WTC11 (cell line): Measurements from ENCODE around the gene ZNF521. TPM values are rescaled to one million over a fixed set of nuclear protein-coding genes. Genes with fewer than 3 reads are reported as not detected.

ENCODE experiments used
- ATAC-seq: fragments of 200-7000 bp; cut with Tn5 transposase; 2 replicates; pipeline ENCODE4 v1.10.0; 2021; ENCODE audit warnings: mild to moderate bottlenecking, moderate library complexity
- CTCF ChIA-PET: fragments of 300-600 bp; sonication (Branson Sonifier 250); formaldehyde crosslinking; loops from one replicate; lab custom pipeline; 2021; ENCODE audit warnings: antibody characterized with exemption; lab: Charles Lee
- POLR2A ChIA-PET: fragments of 350-600 bp; sonication (Branson Sonifier 250); formaldehyde crosslinking; loops from one replicate; lab custom pipeline; 2021; ENCODE audit warnings: antibody characterized with exemption; lab: Charles Lee
- DNase-seq: peaks from one replicate; pipeline ENCODE4 v3.0.0; 2021; ENCODE audit warnings: low spot score
- H3K27ac Mint-ChIP-seq: 2 replicates; pipeline ENCODE4 v1.8.0; 2021; ENCODE audit warnings: mixed read lengths
- H3K27me3 Mint-ChIP-seq: 2 replicates; pipeline ENCODE4 v1.8.0; 2021; ENCODE audit warnings: low read depth, mild to moderate bottlenecking, moderate library complexity, mixed read lengths
- H3K36me3 Mint-ChIP-seq: 2 replicates; pipeline ENCODE4 v1.8.0; 2021; ENCODE audit warnings: mixed read lengths
- H3K4me1 Mint-ChIP-seq: 2 replicates; pipeline ENCODE4 v1.8.0; 2022; ENCODE audit warnings: mixed read lengths
- H3K4me3 Mint-ChIP-seq: 2 replicates; pipeline ENCODE4 v1.8.0; 2021; ENCODE audit warnings: mild to moderate bottlenecking, moderate library complexity, mixed read lengths
- H3K9me3 Mint-ChIP-seq: 2 replicates; pipeline ENCODE4 v1.8.0; 2021; ENCODE audit warnings: mixed read lengths
- CBFB ChIP-seq: sonication (generic); formaldehyde crosslinking; IDR thresholded peaks from 2 replicates; pipeline ENCODE4 v1.8.1; 2022; ENCODE audit warnings: mild to moderate bottlenecking, low read depth, missing genetic modification reagents
- CREM ChIP-seq: sonication (generic); formaldehyde crosslinking; IDR thresholded peaks from 2 replicates; pipeline ENCODE4 v1.8.1; 2022; ENCODE audit warnings: mild to moderate bottlenecking, missing genetic modification reagents, moderate library complexity
- ESRRA ChIP-seq: sonication (generic); formaldehyde crosslinking; IDR thresholded peaks from 2 replicates; pipeline ENCODE4 v1.8.1; 2022; ENCODE audit warnings: mild to moderate bottlenecking, missing genetic modification reagents, borderline replicate concordance
- ETV6 ChIP-seq: sonication (generic); formaldehyde crosslinking; IDR thresholded peaks from 2 replicates; pipeline ENCODE4 v1.8.1; 2022; ENCODE audit warnings: mild to moderate bottlenecking, missing genetic modification reagents
- GRHL2 ChIP-seq: fragments of 250-450 bp; sonication (Bioruptor Pico); IDR thresholded peaks from 2 replicates; pipeline ENCODE4 v1.8.0; 2022; ENCODE audit warnings: mild to moderate bottlenecking, moderate library complexity; ENCODE audit not compliant: insufficient replicate concordance, severe bottlenecking
- IRF2 ChIP-seq: sonication (generic); formaldehyde crosslinking; IDR thresholded peaks from 2 replicates; pipeline ENCODE4 v1.8.0; 2022; ENCODE audit warnings: low read depth, missing genetic modification reagents, borderline replicate concordance
- JAZF1 ChIP-seq: fragments of 250-450 bp; sonication (Bioruptor Pico); IDR thresholded peaks from 2 replicates; pipeline ENCODE4 v1.9.0; 2021; ENCODE audit warnings: moderate library complexity, mild to moderate bottlenecking, inconsistent platforms
- KAT7 ChIP-seq: sonication (generic); formaldehyde crosslinking; IDR thresholded peaks from 2 replicates; pipeline ENCODE4 v1.8.1; 2023; ENCODE audit warnings: missing genetic modification reagents, mild to moderate bottlenecking, borderline replicate concordance
- MYBL2 ChIP-seq: sonication (generic); formaldehyde crosslinking; IDR thresholded peaks from 2 replicates; pipeline ENCODE4 v1.8.1; 2023; ENCODE audit warnings: mild to moderate bottlenecking, moderate library complexity, missing genetic modification reagents
- NR1H2 ChIP-seq: sonication (generic); formaldehyde crosslinking; IDR thresholded peaks from 2 replicates; pipeline ENCODE4 v1.9.0; 2021; ENCODE audit warnings: mild to moderate bottlenecking, moderate library complexity, missing genetic modification reagents
- OVOL2 ChIP-seq: fragments of 250-450 bp; sonication (Bioruptor Pico); IDR thresholded peaks from 2 replicates; pipeline ENCODE4 v1.9.0; 2021; ENCODE audit warnings: mild to moderate bottlenecking, borderline replicate concordance
- ZNF396 ChIP-seq: fragments of 250-450 bp; sonication (Bioruptor Pico); IDR thresholded peaks from 2 replicates; pipeline ENCODE4 v1.8.0; 2021; ENCODE audit warnings: mild to moderate bottlenecking, moderate library complexity, borderline replicate concordance
- ZNF416 ChIP-seq: fragments of 250-450 bp; sonication (Bioruptor Pico); IDR thresholded peaks from 2 replicates; pipeline ENCODE4 v1.9.0; 2021; ENCODE audit warnings: mild to moderate bottlenecking, inconsistent platforms
- total RNA-seq: library from RNA; stranded (reverse); gene quantifications from 3 replicates; pipeline ENCODE4 v1.2.3, GENCODE V29; 2021
- TF ChIP-seq, protein P1 (sequence below): fragments of 250-450 bp; sonication (Bioruptor Pico); IDR thresholded peaks from 2 replicates; pipeline ENCODE4 v1.9.0; 2021; ENCODE audit warnings: mild to moderate bottlenecking, borderline replicate concordance
- TF ChIP-seq, protein P2 (sequence below): sonication (generic); formaldehyde crosslinking; IDR thresholded peaks from 2 replicates; pipeline ENCODE4 v1.8.1; 2023; ENCODE audit warnings: mild to moderate bottlenecking, missing genetic modification reagents, moderate library complexity
- TF ChIP-seq, protein P3 (sequence below): sonication (generic); formaldehyde crosslinking; IDR thresholded peaks from 2 replicates; pipeline ENCODE4 v1.8.1; 2023; ENCODE audit warnings: mild to moderate bottlenecking, missing genetic modification reagents, moderate library complexity
- TF ChIP-seq, protein P4 (sequence below): sonication (generic); formaldehyde crosslinking; IDR thresholded peaks from 2 replicates; pipeline ENCODE4 v1.8.0; 2022; ENCODE audit warnings: mild to moderate bottlenecking, missing genetic modification reagents
- TF ChIP-seq, protein P5 (sequence below): sonication (generic); formaldehyde crosslinking; IDR thresholded peaks from 2 replicates; pipeline ENCODE4 v1.8.1; 2022; ENCODE audit warnings: low read depth, mild to moderate bottlenecking, moderate library complexity, missing genetic modification reagents, borderline replicate concordance

The ZNF521 gene
- total RNA-seq, 1 experiment from 2014 or later: 15.3 TPM

DNA sequence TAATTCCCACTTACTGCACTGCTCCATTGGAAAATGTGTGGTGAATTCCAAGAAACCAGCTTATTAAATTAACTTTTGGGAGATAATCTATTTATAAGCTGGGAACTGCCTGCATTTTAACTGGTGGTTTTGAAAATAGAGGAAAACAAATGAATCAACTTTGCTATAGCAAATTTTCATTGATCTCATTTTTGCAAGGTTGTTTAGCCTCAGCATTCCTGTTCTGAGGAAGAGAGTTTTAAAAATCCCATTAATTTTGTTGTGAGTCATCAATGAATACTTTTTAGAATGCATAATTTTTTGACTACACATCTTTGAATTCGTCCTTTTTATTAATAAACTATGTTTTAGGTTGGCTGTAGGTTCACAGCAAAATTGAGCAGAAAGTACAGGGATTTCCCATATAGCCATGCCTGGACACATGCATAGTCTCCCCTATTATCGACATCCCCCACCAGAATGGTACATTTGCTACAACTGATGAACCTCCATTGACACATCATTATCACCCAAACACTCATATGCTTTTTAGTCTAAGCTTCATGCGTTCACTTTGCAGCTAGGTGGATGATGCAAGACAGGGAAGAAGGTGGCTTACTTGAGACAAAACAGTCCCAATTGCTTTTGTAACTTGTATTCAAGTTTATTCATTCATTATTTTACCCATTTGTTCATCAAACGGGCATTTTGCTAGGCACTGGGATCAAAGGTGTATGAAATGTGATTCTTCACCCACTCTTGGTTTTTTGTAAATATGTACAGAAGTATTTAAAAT is 106.9 kb downstream of the ZNF521 start (continued):
- TF ChIP-seq, protein P1, sequence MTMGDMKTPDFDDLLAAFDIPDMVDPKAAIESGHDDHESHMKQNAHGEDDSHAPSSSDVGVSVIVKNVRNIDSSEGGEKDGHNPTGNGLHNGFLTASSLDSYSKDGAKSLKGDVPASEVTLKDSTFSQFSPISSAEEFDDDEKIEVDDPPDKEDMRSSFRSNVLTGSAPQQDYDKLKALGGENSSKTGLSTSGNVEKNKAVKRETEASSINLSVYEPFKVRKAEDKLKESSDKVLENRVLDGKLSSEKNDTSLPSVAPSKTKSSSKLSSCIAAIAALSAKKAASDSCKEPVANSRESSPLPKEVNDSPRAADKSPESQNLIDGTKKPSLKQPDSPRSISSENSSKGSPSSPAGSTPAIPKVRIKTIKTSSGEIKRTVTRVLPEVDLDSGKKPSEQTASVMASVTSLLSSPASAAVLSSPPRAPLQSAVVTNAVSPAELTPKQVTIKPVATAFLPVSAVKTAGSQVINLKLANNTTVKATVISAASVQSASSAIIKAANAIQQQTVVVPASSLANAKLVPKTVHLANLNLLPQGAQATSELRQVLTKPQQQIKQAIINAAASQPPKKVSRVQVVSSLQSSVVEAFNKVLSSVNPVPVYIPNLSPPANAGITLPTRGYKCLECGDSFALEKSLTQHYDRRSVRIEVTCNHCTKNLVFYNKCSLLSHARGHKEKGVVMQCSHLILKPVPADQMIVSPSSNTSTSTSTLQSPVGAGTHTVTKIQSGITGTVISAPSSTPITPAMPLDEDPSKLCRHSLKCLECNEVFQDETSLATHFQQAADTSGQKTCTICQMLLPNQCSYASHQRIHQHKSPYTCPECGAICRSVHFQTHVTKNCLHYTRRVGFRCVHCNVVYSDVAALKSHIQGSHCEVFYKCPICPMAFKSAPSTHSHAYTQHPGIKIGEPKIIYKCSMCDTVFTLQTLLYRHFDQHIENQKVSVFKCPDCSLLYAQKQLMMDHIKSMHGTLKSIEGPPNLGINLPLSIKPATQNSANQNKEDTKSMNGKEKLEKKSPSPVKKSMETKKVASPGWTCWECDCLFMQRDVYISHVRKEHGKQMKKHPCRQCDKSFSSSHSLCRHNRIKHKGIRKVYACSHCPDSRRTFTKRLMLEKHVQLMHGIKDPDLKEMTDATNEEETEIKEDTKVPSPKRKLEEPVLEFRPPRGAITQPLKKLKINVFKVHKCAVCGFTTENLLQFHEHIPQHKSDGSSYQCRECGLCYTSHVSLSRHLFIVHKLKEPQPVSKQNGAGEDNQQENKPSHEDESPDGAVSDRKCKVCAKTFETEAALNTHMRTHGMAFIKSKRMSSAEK: no peak
- TF ChIP-seq, protein P2, sequence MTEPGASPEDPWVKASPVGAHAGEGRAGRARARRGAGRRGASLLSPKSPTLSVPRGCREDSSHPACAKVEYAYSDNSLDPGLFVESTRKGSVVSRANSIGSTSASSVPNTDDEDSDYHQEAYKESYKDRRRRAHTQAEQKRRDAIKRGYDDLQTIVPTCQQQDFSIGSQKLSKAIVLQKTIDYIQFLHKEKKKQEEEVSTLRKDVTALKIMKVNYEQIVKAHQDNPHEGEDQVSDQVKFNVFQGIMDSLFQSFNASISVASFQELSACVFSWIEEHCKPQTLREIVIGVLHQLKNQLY (CRISPR knock-in tag): no peak
- TF ChIP-seq, protein P3, sequence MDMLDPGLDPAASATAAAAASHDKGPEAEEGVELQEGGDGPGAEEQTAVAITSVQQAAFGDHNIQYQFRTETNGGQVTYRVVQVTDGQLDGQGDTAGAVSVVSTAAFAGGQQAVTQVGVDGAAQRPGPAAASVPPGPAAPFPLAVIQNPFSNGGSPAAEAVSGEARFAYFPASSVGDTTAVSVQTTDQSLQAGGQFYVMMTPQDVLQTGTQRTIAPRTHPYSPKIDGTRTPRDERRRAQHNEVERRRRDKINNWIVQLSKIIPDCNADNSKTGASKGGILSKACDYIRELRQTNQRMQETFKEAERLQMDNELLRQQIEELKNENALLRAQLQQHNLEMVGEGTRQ (CRISPR knock-in tag): no peak
- TF ChIP-seq CREM (CRISPR knock-in tag): no peak

DNA sequence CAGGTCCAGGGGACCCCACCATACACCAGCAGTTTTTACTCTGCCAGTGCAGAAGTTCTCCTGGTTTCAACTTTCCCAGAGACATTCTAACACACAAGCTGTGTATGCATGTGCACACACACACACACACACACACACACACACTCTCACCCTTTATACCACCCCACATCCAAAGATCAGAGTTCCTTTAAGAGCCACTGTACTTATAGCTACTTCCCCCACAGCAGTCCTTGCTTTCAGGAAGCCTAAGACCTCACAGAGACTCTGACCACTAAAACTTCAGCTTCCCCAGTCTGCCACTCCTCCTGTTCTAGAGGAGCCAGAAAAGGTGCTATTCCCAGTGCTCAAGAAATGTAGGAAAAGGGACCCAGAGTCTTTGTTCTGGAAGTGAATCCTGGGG is 107.8 kb downstream of the ZNF521 start:
- H3K9me3 Mint-ChIP-seq: no peaks in the 10 kb centered on the region
- no peaks in the 10 kb centered on the region for H3K36me3 Mint-ChIP-seq
- CTCF ChIA-PET: no interaction called here
- POLR2A ChIA-PET: no interaction called here
- no peaks in the 10 kb centered on the region for H3K27me3 Mint-ChIP-seq
- H3K27ac Mint-ChIP-seq: 0 out of 2 replicates have a peak overlapping the region, but pooled peaks have one; percentile 44
- no peak for DNase-seq
- no peak for TF ChIP-seq ETV6 (CRISPR knock-in tag)
- TF ChIP-seq, protein P3 (CRISPR knock-in tag): no peak
- TF ChIP-seq ZNF396: no peak
- no peak for TF ChIP-seq JAZF1 (CRISPR knock-in tag)
- no peak for TF ChIP-seq OVOL2 (CRISPR knock-in tag)
- TF ChIP-seq, all 79 proteins: peak for 0
- peaks cover 5% of the 10 kb centered on the region for H3K4me1 Mint-ChIP-seq
- no peak overlapping the region for H3K4me3 Mint-ChIP-seq
- ATAC-seq: no peak

DNA sequence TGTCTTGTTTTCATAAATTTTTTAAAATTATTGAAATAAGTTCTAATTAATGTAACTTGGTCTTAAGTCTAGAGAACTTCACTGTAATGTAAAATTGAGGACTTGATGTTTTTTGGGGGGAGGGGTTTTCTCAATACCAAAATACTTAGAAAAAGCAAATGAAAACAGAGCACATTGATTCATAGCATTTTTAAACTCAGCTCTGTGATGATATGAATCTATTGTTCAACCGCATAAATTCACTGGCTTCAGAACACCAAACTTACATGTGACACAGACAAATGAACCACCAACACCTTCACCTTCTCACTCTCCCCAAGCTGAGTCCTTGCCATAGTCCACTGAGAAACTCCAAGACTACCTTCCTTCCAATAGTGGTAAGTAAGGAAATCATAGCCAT is 108.2 kb downstream of the ZNF521 start:
- no peaks in the 10 kb centered on the region for H3K9me3 Mint-ChIP-seq
- no peak overlapping the region for H3K4me3 Mint-ChIP-seq
- POLR2A ChIA-PET: no interaction called here
- DNase-seq: no peak
- no peaks in the 10 kb centered on the region for H3K27me3 Mint-ChIP-seq
- H3K27ac Mint-ChIP-seq: no peak overlapping the region
- H3K4me1 Mint-ChIP-seq: peaks cover 5% of the 10 kb centered on the region
- CTCF ChIA-PET: no interaction called here
- H3K36me3 Mint-ChIP-seq: no peaks in the 10 kb centered on the region
- no peak for ATAC-seq
- TF ChIP-seq NR1H2 (CRISPR knock-in tag) (no peak), ZNF416 (CRISPR knock-in tag) (no peak), IRF2 (no peak), ESRRA (CRISPR knock-in tag) (no peak), KAT7 (CRISPR knock-in tag) (no peak), MYBL2 (CRISPR knock-in tag) (no peak), CBFB (CRISPR knock-in tag) (no peak), GRHL2 (no peak)
- TF ChIP-seq, protein P4, sequence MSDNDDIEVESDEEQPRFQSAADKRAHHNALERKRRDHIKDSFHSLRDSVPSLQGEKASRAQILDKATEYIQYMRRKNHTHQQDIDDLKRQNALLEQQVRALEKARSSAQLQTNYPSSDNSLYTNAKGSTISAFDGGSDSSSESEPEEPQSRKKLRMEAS (CRISPR knock-in tag): no peak
- TF ChIP-seq, protein P5, sequence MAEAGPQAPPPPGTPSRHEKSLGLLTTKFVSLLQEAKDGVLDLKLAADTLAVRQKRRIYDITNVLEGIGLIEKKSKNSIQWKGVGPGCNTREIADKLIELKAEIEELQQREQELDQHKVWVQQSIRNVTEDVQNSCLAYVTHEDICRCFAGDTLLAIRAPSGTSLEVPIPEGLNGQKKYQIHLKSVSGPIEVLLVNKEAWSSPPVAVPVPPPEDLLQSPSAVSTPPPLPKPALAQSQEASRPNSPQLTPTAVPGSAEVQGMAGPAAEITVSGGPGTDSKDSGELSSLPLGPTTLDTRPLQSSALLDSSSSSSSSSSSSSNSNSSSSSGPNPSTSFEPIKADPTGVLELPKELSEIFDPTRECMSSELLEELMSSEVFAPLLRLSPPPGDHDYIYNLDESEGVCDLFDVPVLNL: no peak
- TF ChIP-seq, protein P1: no peak
